Activated naive CD4-positive, alpha-beta T cell treated with anti-CD3 and anti-CD28 coated beads, Interleukin-2, amount 50 U/mL, for 24 hours (primary cell): Measurements from ENCODE around the gene ZCCHC24.

ENCODE experiments used
- H3K27ac Mint-ChIP-seq: one replicate; pipeline ENCODE4 v1.8.0; 2021; ENCODE audit warnings: mild to moderate bottlenecking, mixed read lengths
- H3K27me3 Mint-ChIP-seq: one replicate; pipeline ENCODE4 v1.8.0; 2021; ENCODE audit warnings: mixed read lengths
- H3K36me3 Mint-ChIP-seq: one replicate; pipeline ENCODE4 v1.8.0; 2021; ENCODE audit warnings: mixed read lengths
- H3K4me1 Mint-ChIP-seq: one replicate; pipeline ENCODE4 v1.8.0; 2021; ENCODE audit warnings: mixed read lengths
- H3K4me3 Mint-ChIP-seq: one replicate; pipeline ENCODE4 v1.8.0; 2021; ENCODE audit warnings: mild to moderate bottlenecking, mixed read lengths
- H3K9me3 Mint-ChIP-seq: one replicate; pipeline ENCODE4 v1.8.0; 2021; ENCODE audit warnings: mixed read lengths

Gene ZCCHC24

DNA sequence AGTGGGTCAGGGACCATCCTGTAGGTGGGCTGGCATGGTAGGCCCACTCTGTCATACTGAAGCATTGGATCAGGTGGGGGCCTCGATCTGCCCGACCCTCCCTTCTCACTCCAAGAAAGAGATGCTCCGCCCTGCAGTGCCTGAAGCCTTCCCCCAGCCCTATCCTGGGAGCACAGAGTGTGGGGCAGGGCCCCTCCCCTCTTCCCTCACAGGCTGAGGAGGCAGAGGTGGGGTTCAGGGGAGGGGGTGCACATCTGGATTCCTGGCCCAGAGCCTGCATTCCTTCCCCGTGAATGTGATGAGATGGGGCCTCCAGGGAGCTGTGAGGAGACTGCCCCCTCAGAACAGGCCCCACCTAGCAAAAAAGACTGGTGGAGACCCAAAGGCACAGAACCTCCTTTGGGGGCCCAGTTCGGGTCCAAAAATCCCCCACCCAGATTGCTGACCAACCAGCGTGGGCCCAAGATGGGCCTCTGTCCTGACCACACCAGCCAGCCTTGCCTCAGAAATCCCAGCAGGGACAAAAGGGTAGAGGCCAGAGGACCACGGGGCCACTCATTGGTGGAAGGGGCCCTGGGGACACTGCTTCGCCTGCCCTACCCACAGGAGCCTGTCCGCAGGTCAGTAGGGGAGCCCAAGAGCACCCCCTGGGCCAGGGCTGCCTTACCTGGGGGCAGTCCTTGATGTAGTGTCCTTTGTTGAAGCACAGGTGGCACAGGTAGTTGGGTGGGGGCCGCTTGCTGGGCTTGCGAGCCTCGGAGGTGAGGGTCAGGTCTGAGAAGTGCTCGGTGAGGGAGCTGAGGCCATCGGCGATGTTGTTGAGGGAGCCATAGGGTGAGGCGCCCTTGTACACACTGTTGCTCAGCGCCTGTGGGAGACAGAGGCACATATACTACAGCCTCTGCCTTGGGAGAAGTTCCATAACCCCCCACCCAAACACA is 13.3 kb downstream of the ZCCHC24 start:
- Mint-ChIP-seq H3K4me3 (no peak overlapping the region), H3K9me3 (no peaks in the 10 kb centered on the region), H3K27ac (no peak overlapping the region), H3K36me3 (peaks cover 2% of the 10 kb centered on the region), H3K4me1 (no peaks in the 10 kb centered on the region), H3K27me3 (no peaks in the 10 kb centered on the region)

DNA sequence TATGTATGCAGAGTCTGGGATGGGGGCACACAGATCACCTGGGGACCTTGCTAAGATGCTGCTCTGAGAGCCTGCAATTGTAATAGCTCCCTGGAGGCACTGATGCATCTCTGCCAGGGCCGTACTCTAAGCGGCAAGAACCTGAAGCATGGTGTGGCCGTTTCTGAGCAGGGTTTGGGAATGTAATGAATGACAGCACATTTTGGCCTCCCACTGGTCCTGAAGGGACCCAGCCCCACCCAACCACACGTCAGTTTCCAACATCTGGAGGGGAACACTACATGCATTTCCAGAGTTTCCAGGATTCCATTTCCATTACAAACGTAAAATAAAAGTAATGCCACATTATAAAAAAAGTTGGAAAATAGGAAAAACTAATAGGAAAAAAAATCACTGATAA is 14.0 kb downstream of the ZCCHC24 start:
- Mint-ChIP-seq H3K27me3 (no peaks in the 10 kb centered on the region), H3K4me3 (no peak overlapping the region), H3K27ac (no peak overlapping the region), H3K4me1 (no peaks in the 10 kb centered on the region), H3K36me3 (peaks cover 2% of the 10 kb centered on the region), H3K9me3 (no peaks in the 10 kb centered on the region)

DNA sequence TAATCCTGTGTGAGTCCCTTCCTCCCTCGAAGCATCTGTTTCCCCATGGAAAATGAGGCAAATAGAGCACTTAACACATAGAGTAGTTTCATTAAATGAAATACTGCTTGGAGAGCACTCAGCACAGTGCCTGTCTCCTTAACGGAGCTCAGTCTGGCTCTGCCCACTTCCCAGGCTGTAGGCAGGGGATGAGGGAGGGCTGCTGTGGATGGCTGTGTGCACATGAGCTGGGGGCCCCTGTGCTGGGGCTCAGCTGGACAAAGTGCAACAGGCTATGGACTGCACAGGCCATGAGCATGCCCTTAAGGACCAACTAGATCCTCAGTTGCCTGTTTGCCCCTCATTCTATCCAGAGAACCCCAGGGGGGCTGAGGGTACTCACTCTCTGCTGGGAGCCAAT is 14.5 kb downstream of the ZCCHC24 start:
- H3K4me3 Mint-ChIP-seq: no peak overlapping the region
- no peak overlapping the region for H3K27ac Mint-ChIP-seq
- no peaks in the 10 kb centered on the region for H3K4me1 Mint-ChIP-seq
- no peaks in the 10 kb centered on the region for H3K27me3 Mint-ChIP-seq
- H3K9me3 Mint-ChIP-seq: no peaks in the 10 kb centered on the region
- peaks cover 2% of the 10 kb centered on the region for H3K36me3 Mint-ChIP-seq

DNA sequence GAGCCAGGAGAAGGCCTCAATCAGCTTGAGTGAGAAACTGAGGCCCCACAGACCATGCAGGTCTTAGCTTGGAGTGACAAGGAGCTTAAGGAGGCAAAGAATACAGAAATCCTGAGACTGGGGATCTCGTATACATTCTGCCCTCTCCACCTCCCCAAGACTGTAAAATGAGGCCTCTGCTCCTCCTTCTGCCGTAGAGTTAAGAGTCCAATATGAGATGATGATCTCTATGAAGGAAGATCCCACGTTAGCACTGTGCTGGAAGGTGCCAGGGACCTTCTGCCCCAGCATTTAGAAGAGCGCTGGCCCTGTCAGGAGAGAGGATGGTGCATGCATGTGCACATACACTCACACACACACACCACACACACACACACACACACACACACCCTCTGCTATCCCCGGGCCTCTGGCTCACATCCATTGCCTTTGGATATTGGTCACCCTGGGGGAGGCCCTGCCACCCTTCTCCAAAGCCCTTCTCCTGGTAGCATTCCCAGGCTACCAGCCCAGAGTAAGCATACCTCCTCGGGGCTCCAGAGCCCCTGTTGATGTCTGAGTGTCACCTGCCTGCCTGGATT is 15.0 kb downstream of the ZCCHC24 start:
- no peaks in the 10 kb centered on the region for H3K9me3 Mint-ChIP-seq
- H3K27me3 Mint-ChIP-seq: no peaks in the 10 kb centered on the region
- H3K4me1 Mint-ChIP-seq: no peaks in the 10 kb centered on the region
- H3K36me3 Mint-ChIP-seq: peaks cover 2% of the 10 kb centered on the region
- no peak overlapping the region for H3K27ac Mint-ChIP-seq
- no peak overlapping the region for H3K4me3 Mint-ChIP-seq

DNA sequence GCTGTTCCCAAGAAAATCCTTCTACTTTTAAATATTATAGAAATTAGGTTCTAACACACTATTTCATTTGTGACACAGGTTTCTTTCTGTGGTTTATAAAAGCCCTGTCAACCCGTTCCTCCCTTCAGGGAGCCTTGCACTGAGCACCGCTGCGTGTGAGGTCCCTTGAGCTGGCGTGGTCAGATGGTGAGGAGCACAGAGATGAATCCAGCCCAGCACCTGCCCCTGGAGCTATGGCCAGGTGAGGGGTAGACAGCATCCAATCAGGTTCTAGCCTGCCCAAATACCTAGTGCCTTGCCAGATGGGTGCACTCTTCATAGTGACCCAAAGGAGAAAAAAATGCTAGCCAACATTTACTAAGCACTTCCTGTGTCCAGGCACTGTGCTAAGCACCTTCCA is 15.7 kb downstream of the ZCCHC24 start:
- no peaks in the 10 kb centered on the region for H3K27me3 Mint-ChIP-seq
- H3K36me3 Mint-ChIP-seq: peaks cover 2% of the 10 kb centered on the region
- no peaks in the 10 kb centered on the region for H3K4me1 Mint-ChIP-seq
- no peaks in the 10 kb centered on the region for H3K9me3 Mint-ChIP-seq
- no peak overlapping the region for H3K27ac Mint-ChIP-seq
- H3K4me3 Mint-ChIP-seq: no peak overlapping the region

DNA sequence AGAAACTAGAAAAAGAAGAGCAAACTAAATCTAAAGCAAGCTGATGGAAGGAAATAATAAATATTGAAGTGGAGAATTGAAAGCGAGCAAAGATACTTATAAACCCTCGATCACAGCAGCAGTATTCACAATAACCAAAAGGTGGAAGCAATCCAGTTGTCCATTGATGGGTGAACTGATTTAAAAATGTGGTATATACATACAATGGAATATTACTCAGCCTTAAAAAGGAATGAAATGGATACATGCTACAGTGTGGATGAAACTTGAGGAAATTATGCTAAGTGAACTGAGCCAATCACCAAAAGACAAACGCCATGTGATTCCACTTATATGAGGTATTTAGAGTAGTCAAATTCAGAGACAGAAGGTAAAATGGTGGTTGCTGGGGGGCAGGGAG is 17.5 kb downstream of the ZCCHC24 start:
- no peaks in the 10 kb centered on the region for H3K4me1 Mint-ChIP-seq
- no peaks in the 10 kb centered on the region for H3K27me3 Mint-ChIP-seq
- no peak overlapping the region for H3K27ac Mint-ChIP-seq
- no peaks in the 10 kb centered on the region for H3K9me3 Mint-ChIP-seq
- H3K36me3 Mint-ChIP-seq: peaks cover 2% of the 10 kb centered on the region
- no peak overlapping the region for H3K4me3 Mint-ChIP-seq

DNA sequence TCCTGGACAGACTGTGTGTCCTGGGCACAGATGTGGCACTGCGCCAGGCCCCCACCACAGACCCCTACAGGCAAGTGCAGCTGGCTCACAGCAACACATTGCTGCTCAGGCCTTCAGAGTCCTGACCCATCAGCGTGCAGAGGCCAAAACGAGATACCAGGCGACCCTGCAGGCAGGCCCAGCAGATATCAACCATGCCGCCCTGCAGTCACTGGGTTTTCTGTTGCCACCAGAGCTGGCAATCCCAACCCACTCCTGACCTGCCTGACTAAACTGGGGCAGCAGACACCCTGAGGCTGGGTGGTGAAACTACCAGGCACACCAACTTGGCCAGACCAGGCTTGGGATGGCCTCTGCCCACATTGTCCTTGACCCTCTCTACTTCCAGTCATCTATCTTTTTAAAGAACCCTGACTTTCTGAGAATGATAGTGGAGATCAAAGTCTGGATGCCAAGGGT is 20.3 kb downstream of the ZCCHC24 start:
- H3K36me3 Mint-ChIP-seq: peaks cover 2% of the 10 kb centered on the region
- H3K4me1 Mint-ChIP-seq: no peaks in the 10 kb centered on the region
- no peak overlapping the region for H3K4me3 Mint-ChIP-seq
- H3K9me3 Mint-ChIP-seq: no peaks in the 10 kb centered on the region
- no peaks in the 10 kb centered on the region for H3K27me3 Mint-ChIP-seq
- H3K27ac Mint-ChIP-seq: no peak overlapping the region

DNA sequence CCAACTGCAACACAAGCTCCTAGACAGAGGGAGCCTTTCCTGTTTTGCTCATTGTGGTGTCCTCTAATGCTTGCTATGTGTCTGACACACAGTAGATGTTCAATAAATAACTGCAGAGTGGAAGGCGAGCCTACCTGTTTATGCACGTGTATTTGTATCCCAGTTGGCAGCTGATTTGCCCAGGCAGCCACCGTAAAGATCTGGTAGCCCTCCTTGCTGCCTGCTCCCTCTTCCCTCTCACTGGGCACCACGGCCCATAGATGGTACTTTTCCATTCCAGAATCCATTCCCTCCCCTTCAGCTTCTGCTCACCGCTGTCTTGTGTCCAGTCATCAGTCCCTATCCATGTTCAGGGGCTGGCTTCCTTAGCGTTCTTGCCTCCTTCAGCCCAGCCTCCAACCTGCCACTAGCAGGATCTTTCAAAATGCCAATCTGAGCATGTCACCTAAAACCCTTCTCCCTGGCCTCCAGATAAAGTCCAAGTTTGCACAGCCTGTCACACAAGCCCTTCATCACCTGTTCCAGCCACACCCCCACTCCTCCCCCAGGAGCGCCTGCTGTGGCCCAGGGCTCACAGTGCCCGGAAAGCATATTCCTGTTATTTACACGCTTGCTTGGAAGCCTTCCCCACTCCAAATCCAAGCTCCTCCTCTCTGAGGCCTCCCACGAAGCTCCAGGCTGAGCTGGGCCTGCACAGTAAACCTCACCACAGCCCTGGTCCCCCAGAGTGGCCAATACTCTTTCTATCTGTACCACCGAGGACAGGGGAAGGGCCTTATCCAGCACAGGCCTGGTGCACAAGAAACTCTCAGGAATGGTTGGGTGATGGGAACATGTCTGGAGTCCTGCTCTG is 21.0 kb downstream of the ZCCHC24 start:
- Mint-ChIP-seq H3K36me3 (peaks cover 2% of the 10 kb centered on the region), H3K9me3 (no peaks in the 10 kb centered on the region), H3K4me3 (no peak overlapping the region), H3K27ac (no peak overlapping the region), H3K4me1 (no peaks in the 10 kb centered on the region), H3K27me3 (no peaks in the 10 kb centered on the region)

DNA sequence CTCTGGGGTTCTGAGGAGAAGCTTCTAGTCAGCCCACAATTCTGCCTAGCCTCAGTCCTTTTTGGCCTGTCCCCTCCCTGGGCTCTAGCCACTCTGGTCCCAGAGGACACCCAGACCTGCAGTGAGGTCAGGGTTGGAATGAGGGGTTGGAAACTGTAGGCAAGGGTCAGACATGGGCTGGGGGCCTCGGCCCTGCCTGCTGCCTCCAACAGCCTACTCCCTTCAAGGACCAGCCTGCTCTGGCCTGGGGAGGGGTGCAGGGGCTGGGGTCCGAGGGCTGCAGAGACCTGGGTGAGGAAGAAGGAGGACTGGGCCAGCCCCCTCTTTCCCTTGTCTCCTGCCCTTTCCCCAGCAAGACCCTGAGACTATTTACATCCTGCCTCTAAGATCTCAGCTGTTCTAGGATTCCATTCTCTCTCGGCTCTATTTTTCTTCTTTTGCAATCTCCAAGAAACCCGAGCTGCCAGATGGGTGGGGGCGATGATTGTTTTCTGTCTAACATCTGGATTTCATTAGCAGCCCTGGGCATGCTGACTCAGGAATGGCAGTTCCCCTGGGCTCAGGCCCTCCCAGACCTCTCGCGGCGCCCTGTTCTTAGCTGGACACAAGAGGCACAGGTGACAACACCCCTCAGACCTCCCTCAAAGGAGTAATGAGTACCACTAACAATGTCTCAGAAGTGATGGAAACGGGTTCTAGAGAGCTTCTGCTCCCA is 23.1 kb downstream of the ZCCHC24 start:
- H3K4me1 Mint-ChIP-seq: no peaks in the 10 kb centered on the region
- H3K27ac Mint-ChIP-seq: no peak overlapping the region
- no peaks in the 10 kb centered on the region for H3K36me3 Mint-ChIP-seq
- no peaks in the 10 kb centered on the region for H3K9me3 Mint-ChIP-seq
- H3K27me3 Mint-ChIP-seq: no peaks in the 10 kb centered on the region
- no peak overlapping the region for H3K4me3 Mint-ChIP-seq

DNA sequence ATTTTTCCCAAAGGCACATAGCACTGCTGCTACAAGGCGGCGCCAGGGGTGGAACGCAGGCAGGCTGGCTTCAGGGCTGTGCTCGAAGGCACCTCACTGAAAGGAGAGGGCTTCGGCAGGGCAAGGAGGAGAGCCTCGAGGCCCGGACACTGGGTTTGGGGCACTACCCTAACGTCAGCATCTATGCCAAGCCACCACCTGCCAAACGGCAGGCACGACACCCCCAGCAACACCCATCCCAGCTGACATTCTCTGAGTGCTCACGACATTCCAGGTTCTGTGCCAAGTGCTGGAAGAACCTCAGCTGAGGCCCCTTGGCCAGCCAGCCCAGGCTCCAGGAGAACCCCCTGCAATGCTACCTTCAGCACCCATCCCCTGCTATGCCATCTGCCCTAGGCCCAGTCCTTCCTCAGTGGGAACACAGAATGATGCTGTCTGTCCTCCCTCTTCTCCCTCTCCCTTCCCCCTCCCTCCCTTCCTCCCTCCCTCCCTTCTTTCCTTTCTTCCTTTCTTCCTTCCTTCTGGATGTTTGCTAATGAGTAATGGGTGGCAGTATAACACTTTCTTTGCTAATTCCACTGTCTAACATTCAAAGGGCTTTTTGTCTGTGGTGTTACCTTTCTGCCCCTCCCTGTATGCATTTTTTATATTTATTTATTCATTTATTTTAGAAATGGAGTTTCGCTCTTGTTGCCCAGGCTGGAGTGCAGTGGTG is 24.3 kb downstream of the ZCCHC24 start:
- Mint-ChIP-seq H3K27ac (no peak overlapping the region), H3K9me3 (no peaks in the 10 kb centered on the region), H3K4me3 (no peak overlapping the region), H3K27me3 (no peaks in the 10 kb centered on the region), H3K36me3 (no peaks in the 10 kb centered on the region), H3K4me1 (no peaks in the 10 kb centered on the region)

DNA sequence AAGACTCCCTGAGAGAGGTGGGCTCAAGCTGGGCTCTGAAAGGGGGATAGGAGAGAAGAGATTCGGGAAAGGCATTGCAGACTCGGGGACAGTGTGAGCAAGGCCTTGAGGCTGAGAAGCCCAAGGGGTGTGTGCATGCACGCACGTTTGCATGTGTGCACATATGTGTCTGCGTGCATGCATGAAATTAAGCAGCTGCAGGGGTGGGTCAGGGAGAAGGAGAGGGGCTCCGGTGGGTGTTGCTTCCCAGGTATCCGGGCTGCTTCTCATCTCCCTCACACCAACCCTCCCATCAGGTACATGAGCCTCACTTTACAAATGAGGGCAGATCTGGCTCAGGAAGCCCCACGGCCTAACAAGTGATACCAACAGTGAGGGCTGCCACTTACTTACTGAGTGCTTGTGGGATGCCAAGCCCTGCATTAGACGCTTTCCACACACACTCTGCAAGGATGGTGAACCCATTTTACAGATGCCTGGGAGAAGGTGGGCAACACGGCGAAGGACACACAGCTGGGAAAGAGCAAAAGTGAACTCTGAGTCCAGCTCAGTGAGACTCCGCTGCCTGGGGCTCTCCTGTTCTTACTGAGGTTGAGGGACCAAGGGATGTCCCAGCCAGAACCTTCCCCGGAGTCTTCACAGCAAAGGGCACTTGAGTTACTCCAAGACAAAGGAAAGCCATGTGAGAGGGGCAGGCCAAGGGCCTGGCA is 26.4 kb downstream of the ZCCHC24 start:
- Mint-ChIP-seq H3K4me1 (no peaks in the 10 kb centered on the region), H3K27me3 (no peaks in the 10 kb centered on the region), H3K4me3 (no peak overlapping the region), H3K36me3 (no peaks in the 10 kb centered on the region), H3K27ac (no peak overlapping the region), H3K9me3 (no peaks in the 10 kb centered on the region)

DNA sequence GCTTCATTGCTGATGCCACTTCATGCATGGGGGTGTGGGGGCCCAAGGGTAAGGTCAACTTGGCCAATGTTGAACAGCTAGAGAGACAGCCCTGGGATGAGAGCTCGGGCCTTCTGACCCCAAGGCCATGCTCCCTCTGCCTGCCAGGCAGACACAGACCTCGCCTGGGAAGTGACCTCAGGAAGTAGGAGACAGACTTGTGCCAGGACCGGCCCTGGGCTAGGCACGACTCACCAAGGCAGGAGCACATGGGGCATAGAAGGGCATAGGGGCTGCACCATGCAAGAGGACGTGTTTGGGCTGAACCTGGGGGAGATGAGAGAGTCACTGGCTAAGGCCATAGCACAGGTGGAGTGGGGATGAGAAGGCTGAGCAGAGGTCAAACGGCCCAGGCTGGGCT is 27.1 kb downstream of the ZCCHC24 start:
- H3K4me1 Mint-ChIP-seq: no peaks in the 10 kb centered on the region
- H3K4me3 Mint-ChIP-seq: no peak overlapping the region
- H3K36me3 Mint-ChIP-seq: no peaks in the 10 kb centered on the region
- H3K27ac Mint-ChIP-seq: no peak overlapping the region
- no peaks in the 10 kb centered on the region for H3K9me3 Mint-ChIP-seq
- no peaks in the 10 kb centered on the region for H3K27me3 Mint-ChIP-seq

DNA sequence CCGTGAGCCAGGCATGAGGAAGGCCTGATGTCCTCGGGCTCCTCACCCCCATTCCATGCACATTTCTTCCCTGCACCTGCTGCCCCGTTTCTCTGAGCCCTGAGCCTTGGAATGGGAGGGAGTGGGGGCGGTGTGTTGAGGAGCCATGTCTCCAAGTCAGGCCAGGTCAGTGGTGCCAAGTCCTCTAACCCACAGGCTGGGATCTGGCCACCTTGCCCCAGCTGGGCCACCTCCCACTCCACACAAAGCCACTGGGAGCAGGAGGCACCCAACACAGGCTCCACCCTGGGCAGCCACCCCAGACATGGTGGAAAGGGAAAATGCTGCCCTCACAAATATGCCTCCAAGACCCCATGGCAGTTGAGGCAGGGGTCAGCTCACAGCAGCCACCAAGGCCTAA is 27.7 kb downstream of the ZCCHC24 start:
- Mint-ChIP-seq H3K27me3 (no peaks in the 10 kb centered on the region), H3K4me3 (no peak overlapping the region), H3K36me3 (no peaks in the 10 kb centered on the region), H3K4me1 (no peaks in the 10 kb centered on the region), H3K27ac (no peak overlapping the region), H3K9me3 (no peaks in the 10 kb centered on the region)

DNA sequence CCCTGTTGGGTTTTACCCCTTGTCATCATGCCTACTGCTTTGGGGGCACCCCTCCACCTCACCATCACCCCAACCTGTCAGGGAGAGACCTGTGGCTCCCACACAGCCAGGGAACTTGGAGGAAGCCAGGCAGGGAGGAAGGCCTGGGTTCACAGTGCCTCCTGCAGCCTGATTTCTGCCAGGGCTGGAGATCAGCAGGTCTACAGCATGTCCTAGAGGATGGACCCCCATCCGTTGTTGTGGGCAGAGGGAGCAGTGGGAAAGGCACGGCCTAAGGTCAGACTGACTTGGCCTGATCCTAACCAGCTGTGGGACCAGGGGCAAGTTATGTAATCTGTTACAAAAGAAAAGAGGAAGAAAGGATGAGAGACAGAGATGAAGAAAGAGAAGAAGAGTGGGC is 28.2 kb downstream of the ZCCHC24 start:
- H3K27ac Mint-ChIP-seq: no peak overlapping the region
- no peak overlapping the region for H3K4me3 Mint-ChIP-seq
- no peaks in the 10 kb centered on the region for H3K27me3 Mint-ChIP-seq
- H3K9me3 Mint-ChIP-seq: no peaks in the 10 kb centered on the region
- H3K4me1 Mint-ChIP-seq: no peaks in the 10 kb centered on the region
- no peaks in the 10 kb centered on the region for H3K36me3 Mint-ChIP-seq
